Nephron progenitor cell (in vitro differentiated cells): ENCODE data around the gene SDK1.

Source experiments
- DNase-seq: peaks from one replicate; pipeline ENCODE4 v3.0.0; 2021
- H3K27ac Mint-ChIP-seq: 2 replicates; pipeline ENCODE4 v1.8.0; 2021; ENCODE audit warnings: mild to moderate bottlenecking, moderate library complexity, mixed read lengths
- H3K27me3 Mint-ChIP-seq: 2 replicates; pipeline ENCODE4 v1.8.0; 2021; ENCODE audit warnings: mild to moderate bottlenecking, low read depth, mixed read lengths; ENCODE audit not compliant: poor library complexity
- H3K36me3 Mint-ChIP-seq: 2 replicates; pipeline ENCODE4 v1.8.0; 2021; ENCODE audit warnings: low read depth, mixed read lengths
- H3K4me1 Mint-ChIP-seq: 2 replicates; pipeline ENCODE4 v1.8.0; 2021; ENCODE audit warnings: mixed read lengths
- H3K4me3 Mint-ChIP-seq: 2 replicates; pipeline ENCODE4 v1.8.0; 2021; ENCODE audit warnings: mild to moderate bottlenecking, moderate library complexity, mixed read lengths
- H3K9me3 Mint-ChIP-seq: 2 replicates; pipeline ENCODE4 v1.8.0; 2021; ENCODE audit warnings: mild to moderate bottlenecking, moderate library complexity, mixed read lengths
- CTCF ChIP-seq: fragments of 200-600 bp; sonication (generic); IDR thresholded peaks from 2 replicates; pipeline ENCODE4 v1.5.0; 2021; ENCODE audit warnings: antibody characterized with exemption

Gene SDK1

GRCh38 chr7:3326246-3326645 lies 25.2 kb downstream of the SDK1 start:
- no peaks in the 10 kb centered on the region for H3K4me1 Mint-ChIP-seq
- peaks cover 4% of the 10 kb centered on the region for H3K27me3 Mint-ChIP-seq

GRCh38 chr7:3327099-3327498 lies 26.0 kb downstream of the SDK1 start:
- Mint-ChIP-seq H3K4me1 (no peaks in the 10 kb centered on the region), H3K36me3 (peaks cover 16% of the 10 kb centered on the region), H3K9me3 (peaks cover 20% of the 10 kb centered on the region), H3K27ac (no peak overlapping the region), H3K27me3 (peaks cover 4% of the 10 kb centered on the region), H3K4me3 (no peak overlapping the region)
- no peak for DNase-seq
- TF ChIP-seq CTCF, result no peak

More at GRCh38 chr7:3326246-3326645, 25.2 kb downstream of the SDK1 start:
- Mint-ChIP-seq H3K9me3 (peaks cover 20% of the 10 kb centered on the region), H3K36me3 (peaks cover 16% of the 10 kb centered on the region), H3K27ac (no peak overlapping the region), H3K4me3 (no peak overlapping the region)
- TF ChIP-seq CTCF, result no peak
- no peak for DNase-seq

GRCh38 chr7:3327655-3328054 lies 26.6 kb downstream of the SDK1 start:
- DNase-seq, result no peak
- no peaks in the 10 kb centered on the region for H3K4me1 Mint-ChIP-seq
- no peak overlapping the region for H3K27ac Mint-ChIP-seq
- H3K27me3 Mint-ChIP-seq, result peaks cover 4% of the 10 kb centered on the region
- no peak for TF ChIP-seq CTCF
- no peak overlapping the region for H3K4me3 Mint-ChIP-seq
- H3K36me3 Mint-ChIP-seq, result peaks cover 12% of the 10 kb centered on the region
- peaks cover 14% of the 10 kb centered on the region for H3K9me3 Mint-ChIP-seq

GRCh38 chr7:3332308-3332707 lies 31.3 kb downstream of the SDK1 start:
- Mint-ChIP-seq H3K4me1 (no peaks in the 10 kb centered on the region), H3K27me3 (peaks cover 6% of the 10 kb centered on the region), H3K36me3 (no peaks in the 10 kb centered on the region), H3K9me3 (peaks cover 3% of the 10 kb centered on the region), H3K27ac (no peak overlapping the region), H3K4me3 (no peak overlapping the region)
- TF ChIP-seq CTCF, result no peak
- DNase-seq, result no peak

GRCh38 chr7:3333861-3334260 lies 32.8 kb downstream of the SDK1 start:
- H3K27ac Mint-ChIP-seq, result no peak overlapping the region
- H3K9me3 Mint-ChIP-seq, result peaks cover 3% of the 10 kb centered on the region
- H3K36me3 Mint-ChIP-seq, result no peaks in the 10 kb centered on the region
- no peak for DNase-seq
- H3K27me3 Mint-ChIP-seq, result peaks cover 6% of the 10 kb centered on the region
- H3K4me3 Mint-ChIP-seq, result no peak overlapping the region
- TF ChIP-seq CTCF, result no peak
- H3K4me1 Mint-ChIP-seq, result peaks cover 5% of the 10 kb centered on the region

GRCh38 chr7:3336042-3336665 lies 35.1 kb downstream of the SDK1 start:
- Mint-ChIP-seq H3K27ac (no peak overlapping the region), H3K27me3 (peaks cover 6% of the 10 kb centered on the region), H3K36me3 (no peaks in the 10 kb centered on the region), H3K9me3 (no peaks in the 10 kb centered on the region), H3K4me1 (peaks cover 5% of the 10 kb centered on the region), H3K4me3 (no peak overlapping the region)
- no peak for DNase-seq
- no peak for TF ChIP-seq CTCF
